Aorta (tissue), 5 donors: ENCODE measurements around the gene ANO4. TPM values are rescaled to one million over a fixed set of nuclear protein-coding genes. Genes with fewer than 3 reads are reported as not detected.
A peak's percentile ranks its signal among the peaks of the same experiment; 100 is the strongest.

ENCODE experiments used
- ATAC-seq: fragments of 200-7000 bp; cut with Tn5 transposase; one replicate; pipeline ENCODE4 v1.9.1; 2022; ENCODE audit warnings: moderate library complexity; ENCODE audit not compliant: low FRiP score
- DNase-seq, 2 donors: peaks; one replicate each; pipeline ENCODE4 v3.0.0-alpha.2; 2020
- H3K27ac ChIP-seq, 2 donors: one replicate each; pipeline ENCODE4 v1.5.1; 2013; ENCODE audit warnings: low read length in 2 of 2, mild to moderate bottlenecking in 2 of 2, moderate library complexity in 2 of 2, control low read depth in 1 of 2, inconsistent platforms in 1 of 2, low read depth in 1 of 2
- H3K27me3 ChIP-seq, 2 donors: one replicate each; pipeline ENCODE4 v1.6.1; 2013; ENCODE audit warnings: control low read depth in 1 of 2, low read length in 1 of 2, mild to moderate bottlenecking in 1 of 2, moderate library complexity in 1 of 2; ENCODE audit not compliant: insufficient read depth in 2 of 2, control insufficient read depth in 1 of 2
- H3K36me3 ChIP-seq, 2 donors: one replicate each; pipeline ENCODE4 v1.6.1; 2013; ENCODE audit warnings: control low read depth in 1 of 2, low read length in 1 of 2, mild to moderate bottlenecking in 1 of 2; ENCODE audit not compliant: insufficient read depth in 2 of 2, control insufficient read depth in 1 of 2
- H3K4me1 ChIP-seq, 2 donors: one replicate each; pipeline ENCODE4 v1.6.1; 2013; ENCODE audit warnings: low read length in 2 of 2, control low read depth in 1 of 2, mild to moderate bottlenecking in 1 of 2, moderate library complexity in 1 of 2; ENCODE audit not compliant: insufficient read depth in 2 of 2, control insufficient read depth in 1 of 2
- H3K4me3 ChIP-seq, 2 donors: one replicate each; pipeline ENCODE4 v1.5.1; 2013; ENCODE audit warnings: low read length in 2 of 2, control low read depth in 1 of 2, mild to moderate bottlenecking in 1 of 2
- H3K9me3 ChIP-seq: one replicate; pipeline ENCODE4 v1.6.1; 2013; ENCODE audit warnings: mild to moderate bottlenecking, low read length; ENCODE audit not compliant: control insufficient read depth
- WGBS, 2 donors: extraction: QIAGEN DNeasy Blood & Tissue Kit; methylation state at CpG; one replicate each; pipeline ENCODE4 v1.1.7; 2013; 5-methylcytosine and 5-hydroxymethylcytosine counted together
- intact Hi-C, 2 donors: fragments of 100-400 bp; cut with DNase I; formaldehyde crosslinking; loops; one replicate each; pipeline versions ENCODE4 v1.14.2 to v1.15.0; 2022
- polyA plus RNA-seq, 2 donors: library from polyadenylated mRNA; stranded (reverse); fragments of 200-250 nt; gene quantifications; one replicate each; pipeline ENCODE4 v1.2.3, GENCODE V29; 2013
- total RNA-seq, 2 donors: library from RNA; stranded (reverse); fragmentation: NEBNext Ultra II Directional; extraction: Animal tissue kit (Norgen Biotek cat#: 25700); gene quantifications; one replicate each; pipeline ENCODE4 v1.2.1, GENCODE V29; 2021
- donor health status: healthy with polysubstance abuse.
- donor health status: Bipolar disorder and iron deficiency.
- donor health status: DM: no; HTN: no; CAD: no.
- donor health status: DM: no; HTN: no; CAD: no.
- donor health status: DM: yes; HTN: yes; CAD: no.

ANO4 gene
- total and polyA plus RNA-seq, 4 donors, result 0.32 to 0.42 TPM; not detected in 2

- DNase-seq (no peak), ATAC-seq (no peak)
- Histone ChIP-seq H3K4me1 (no peaks in the 10 kb centered on the region), H3K27me3 (no peaks in the 10 kb centered on the region), H3K4me3 (no peak overlapping the region), H3K36me3 (no peaks in the 10 kb centered on the region), H3K27ac (no peak overlapping the region), H3K9me3 (no peaks in the 10 kb centered on the region)
- WGBS, 2 donors, result 91 to 95% methylated on average over 3 of the region's 3 CpGs
- intact Hi-C loops, result no loop called here
Observed at GRCh38 chr12:101068402-101068801, 273.8 kb downstream of the ANO4 start.

GRCh38 chr12:101068836-101069235, 274.3 kb downstream of the ANO4 start:
- Histone ChIP-seq H3K4me3 (no peak overlapping the region), H3K4me1 (no peaks in the 10 kb centered on the region), H3K27ac (no peak overlapping the region), H3K27me3 (no peaks in the 10 kb centered on the region), H3K9me3 (no peaks in the 10 kb centered on the region), H3K36me3 (no peaks in the 10 kb centered on the region)
- no peak for ATAC-seq
- intact Hi-C loops, result no loop called here
- no peak for DNase-seq
- 24 to 35% methylated on average over 4 of the region's 4 CpGs for WGBS, 2 donors

DNA sequence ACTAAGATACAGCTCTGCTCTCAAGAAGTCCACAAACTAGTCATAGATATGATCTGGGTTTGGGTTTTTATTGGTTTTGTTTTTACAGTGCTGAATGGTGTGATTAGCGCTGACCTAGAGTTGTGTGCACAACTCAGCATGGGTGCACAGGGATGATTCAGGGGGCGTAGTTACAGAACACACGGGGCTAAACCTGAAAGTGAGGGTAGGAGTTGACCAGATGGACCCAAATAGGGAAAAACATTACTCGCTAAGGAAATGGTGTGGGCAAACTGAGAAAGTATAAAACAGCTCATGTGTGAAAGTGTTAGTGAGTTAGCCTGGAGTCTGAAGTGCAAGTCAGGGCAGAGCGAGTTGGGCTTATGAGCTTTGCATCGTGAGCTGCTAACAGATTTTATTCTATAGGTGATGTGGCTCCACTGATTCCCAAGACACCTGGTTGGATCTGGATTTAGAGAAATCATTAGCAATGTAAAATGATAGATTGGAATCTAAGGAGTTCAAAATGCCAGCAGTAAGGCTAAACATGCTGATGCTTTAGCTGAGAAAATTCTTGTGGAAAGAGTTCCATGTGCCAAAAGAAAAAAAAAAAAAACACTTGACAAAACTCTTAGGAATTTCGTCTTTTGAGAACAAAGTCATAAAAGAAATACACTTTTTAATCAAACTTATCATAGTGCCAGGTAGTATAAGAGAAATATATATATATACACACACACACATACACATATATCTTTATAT, 280.5 kb downstream of the ANO4 start:
- H3K36me3 ChIP-seq, result no peaks in the 10 kb centered on the region
- 34 to 36% methylated on average over 7 of the region's 7 CpGs for WGBS, 2 donors
- H3K27me3 ChIP-seq, result no peaks in the 10 kb centered on the region
- no peak overlapping the region for H3K4me3 ChIP-seq
- no peak for DNase-seq
- H3K9me3 ChIP-seq, result no peaks in the 10 kb centered on the region
- no peak for ATAC-seq
- intact Hi-C loops, result loop anchor here in 1 of 2 donors (5.0 to 10.0 kb wide), 2 partner anchors 120 to 163 kb away; no protein-coding TSS in a partner anchor
- H3K27ac ChIP-seq, result peak overlapping the region in 1 of 2 donors; percentile 48
- H3K4me1 ChIP-seq, result peaks cover 4 to 10% of the 10 kb centered on the region in 2 donors

DNA sequence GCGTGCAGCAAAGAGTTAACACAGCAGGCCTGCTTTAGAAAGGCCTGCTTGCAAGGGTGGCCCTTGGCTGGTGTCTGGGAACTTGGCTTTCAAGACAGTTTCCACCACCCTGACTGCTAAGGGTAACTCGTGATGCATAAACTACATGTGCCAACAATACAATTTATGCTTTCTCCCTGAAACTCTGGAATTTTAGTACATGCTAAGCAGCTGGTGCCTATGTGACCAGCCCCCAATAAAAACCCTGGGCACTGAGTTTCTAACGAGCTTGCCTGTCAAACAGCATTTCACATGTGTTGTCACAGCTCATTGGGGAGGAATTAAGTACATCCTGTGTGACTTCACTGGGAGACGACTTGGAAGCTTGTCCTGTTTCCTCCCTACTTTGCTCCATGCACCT, 282.3 kb downstream of the ANO4 start:
- intact Hi-C loops, result loop anchor here in 1 of 2 donors (1.0 to 10.0 kb wide), 4 partner anchors 55 to 165 kb away; no protein-coding TSS in a partner anchor
- peak overlapping the region; percentile 34 to 77 for H3K27ac ChIP-seq
- 10 to 12% methylated on average over 4 of the region's 4 CpGs for WGBS, 2 donors
- H3K4me3 ChIP-seq, result no peak overlapping the region
- DNase-seq (peak in 1 of 2 donors; percentile 74), ATAC-seq (peak; percentile 76)
- H3K27me3 ChIP-seq, result no peaks in the 10 kb centered on the region
- H3K9me3 ChIP-seq, result no peaks in the 10 kb centered on the region
- peaks cover 4 to 10% of the 10 kb centered on the region in 2 donors for H3K4me1 ChIP-seq
- H3K36me3 ChIP-seq, result no peaks in the 10 kb centered on the region

- Histone ChIP-seq H3K36me3 (no peaks in the 10 kb centered on the region), H3K4me3 (no peak overlapping the region), H3K9me3 (no peaks in the 10 kb centered on the region), H3K27ac (peak overlapping the region in 1 of 2 donors; percentile 53), H3K4me1 (peaks cover 4 to 10% of the 10 kb centered on the region in 2 donors), H3K27me3 (no peaks in the 10 kb centered on the region)
- ATAC-seq, result no peak
- WGBS, 2 donors, result 10 to 24% methylated on average over 3 of the region's 3 CpGs
- intact Hi-C loops, result loop anchor here in 1 of 2 donors (1.0 to 10.0 kb wide), 4 partner anchors 56 to 166 kb away; no protein-coding TSS in a partner anchor
- DNase-seq, result no peak
Observed at GRCh38 chr12:101077791-101078528, 283.4 kb downstream of the ANO4 start.

- Histone ChIP-seq H3K9me3 (no peaks in the 10 kb centered on the region), H3K27me3 (no peaks in the 10 kb centered on the region), H3K27ac (peak overlapping the region in 1 of 2 donors; percentile 53), H3K4me3 (no peak overlapping the region), H3K36me3 (no peaks in the 10 kb centered on the region), H3K4me1 (peaks cover 4 to 10% of the 10 kb centered on the region in 2 donors)
- DNase-seq (no peak), ATAC-seq (no peak)
- WGBS, 2 donors, result 52% methylated on average over 6 of the region's 6 CpGs
- intact Hi-C loops, result loop anchor here in 1 of 2 donors (5.0 to 10.0 kb wide), 2 partner anchors 124 to 166 kb away; no protein-coding TSS in a partner anchor
Observed at GRCh38 chr12:101078536-101079285, 284.1 kb downstream of the ANO4 start.

- Histone ChIP-seq H3K9me3 (no peaks in the 10 kb centered on the region), H3K4me3 (no peak overlapping the region), H3K27me3 (no peaks in the 10 kb centered on the region), H3K27ac (no peak overlapping the region), H3K36me3 (no peaks in the 10 kb centered on the region), H3K4me1 (no peaks in the 10 kb centered on the region)
- intact Hi-C loops, result no loop called here
- ATAC-seq, result no peak
- 56 to 70% methylated on average over 3 of the region's 3 CpGs for WGBS, 2 donors
- no peak for DNase-seq
Observed at GRCh38 chr12:101082706-101083105, 288.1 kb downstream of the ANO4 start.

GRCh38 chr12:101086490-101087135, 292.0 kb downstream of the ANO4 start:
- ATAC-seq, result no peak
- intact Hi-C loops, result no loop called here
- no peak overlapping the region for H3K27ac ChIP-seq

More at GRCh38 chr12:101086490-101087135, 292.0 kb downstream of the ANO4 start:
- Histone ChIP-seq H3K4me3 (no peak overlapping the region), H3K4me1 (no peaks in the 10 kb centered on the region), H3K9me3 (no peaks in the 10 kb centered on the region), H3K36me3 (no peaks in the 10 kb centered on the region), H3K27me3 (no peaks in the 10 kb centered on the region)
- no peak for DNase-seq
- 52 to 54% methylated on average over 11 of the region's 11 CpGs for WGBS, 2 donors
